ENCODE data around the gene NDST1. TPM values are rescaled to one million over a fixed set of nuclear protein-coding genes. Genes with fewer than 3 reads are reported as not detected.

NDST1 gene
- total RNA-seq, 1 experiment from 2014 or later: 8.4 TPM

DNA sequence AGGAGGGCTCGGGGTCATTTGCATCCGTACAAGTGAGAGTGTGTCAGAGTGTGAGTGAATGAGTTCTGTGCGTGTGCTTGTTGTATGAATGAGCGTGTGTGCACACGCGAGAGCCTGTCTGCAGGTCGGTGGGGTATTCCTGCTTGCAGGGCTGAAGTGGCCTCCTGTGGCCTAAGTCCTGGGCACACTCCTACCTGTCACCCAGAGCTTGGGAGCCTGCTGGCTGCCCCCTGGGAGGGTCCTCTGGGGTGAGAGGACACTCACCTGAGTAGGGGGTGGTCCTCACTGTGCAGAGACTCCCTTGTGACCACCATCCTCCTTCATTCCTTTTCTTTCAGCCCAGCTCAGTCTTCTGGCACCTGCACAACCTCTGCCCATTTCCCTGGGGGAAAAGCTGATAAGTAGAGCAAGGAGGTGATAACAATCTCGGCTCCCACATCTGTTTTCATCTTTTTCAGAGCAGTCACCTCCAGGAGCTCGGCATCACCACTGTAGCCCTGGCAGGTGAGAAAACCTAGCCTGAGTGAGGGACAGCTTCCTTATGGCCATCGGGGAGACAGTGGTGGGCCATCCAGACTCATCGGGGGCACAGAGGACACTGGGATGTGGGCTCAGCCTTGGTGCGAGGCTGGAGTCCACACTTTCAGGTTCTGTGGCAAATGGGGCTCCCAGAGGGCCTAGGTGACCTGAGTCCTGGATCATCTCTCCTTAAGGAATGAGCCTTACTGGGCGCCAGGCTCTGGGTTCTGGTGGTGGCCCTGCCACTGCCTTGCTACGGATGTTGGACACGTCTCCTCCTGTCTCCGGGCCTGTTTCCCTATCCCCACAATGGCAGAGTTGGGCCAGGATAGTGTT lies 93.8 kb downstream of the NDST1 start:
- DNase-seq: no peak
- no peak overlapping the region for H3K27ac ChIP-seq (ENCODE audit: low read length)
- H3K9ac ChIP-seq (ENCODE audit: low read length): no peak overlapping the region
- H3K4me2 ChIP-seq (ENCODE audit: low read depth, low read length, poor library complexity, severe bottlenecking): no peak overlapping the region
- H3K79me2 ChIP-seq (ENCODE audit: low read length): no peaks in the 10 kb centered on the region
- no peaks in the 10 kb centered on the region for H3K36me3 ChIP-seq (ENCODE audit: insufficient read depth, low read length)
- no peaks in the 10 kb centered on the region for H3K27me3 ChIP-seq (ENCODE audit: low read length)
- peaks cover 4% of the 10 kb centered on the region for H3K4me1 ChIP-seq (ENCODE audit: low read length)
- no peaks in the 10 kb centered on the region for H3K9me2 ChIP-seq (replicated peaks; ENCODE audit: insufficient read depth, low read length)
- no peaks in the 10 kb centered on the region for H4K20me1 ChIP-seq (ENCODE audit: insufficient read depth, low read depth, low read length)
- no peak overlapping the region for H2AFZ ChIP-seq (ENCODE audit: low read length)
- no peak overlapping the region for H3K4me3 ChIP-seq (ENCODE audit: low read length)
- no peaks in the 10 kb centered on the region for H3K9me3 ChIP-seq (ENCODE audit: low read length)

DNA sequence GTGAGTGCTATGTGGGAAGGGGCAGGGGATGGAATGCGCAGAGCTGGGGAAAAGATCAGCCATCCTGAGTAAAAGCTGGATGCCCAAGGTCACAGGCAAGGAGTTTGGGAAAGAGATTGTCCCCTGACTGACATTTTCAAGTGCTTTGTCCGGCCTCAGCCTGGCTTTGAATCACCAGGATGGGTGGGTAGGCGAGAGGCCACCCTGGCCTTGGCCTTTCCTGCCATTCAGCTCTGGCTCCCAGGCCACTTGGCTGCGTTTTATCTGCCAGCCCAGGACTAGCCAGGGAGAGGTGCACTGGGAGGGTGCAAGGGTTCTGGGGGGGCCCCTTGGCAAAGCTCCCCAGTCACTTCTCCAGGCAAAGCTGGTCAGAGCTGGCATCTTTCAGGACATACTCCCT lies 95.1 kb downstream of the NDST1 start:
- Histone ChIP-seq H3K9me2 (replicated peaks; ENCODE audit: insufficient read depth, low read length) (no peaks in the 10 kb centered on the region), H3K36me3 (ENCODE audit: insufficient read depth, low read length) (no peaks in the 10 kb centered on the region), H3K9ac (ENCODE audit: low read length) (no peak overlapping the region), H3K79me2 (ENCODE audit: low read length) (no peaks in the 10 kb centered on the region), H4K20me1 (ENCODE audit: insufficient read depth, low read depth, low read length) (no peaks in the 10 kb centered on the region), H3K4me1 (ENCODE audit: low read length) (no peaks in the 10 kb centered on the region), H3K9me3 (ENCODE audit: low read length) (no peaks in the 10 kb centered on the region), H2AFZ (ENCODE audit: low read length) (no peak overlapping the region), H3K4me3 (ENCODE audit: low read length) (no peak overlapping the region), H3K27me3 (ENCODE audit: low read length) (no peaks in the 10 kb centered on the region), H3K27ac (ENCODE audit: low read length) (no peak overlapping the region), H3K4me2 (ENCODE audit: low read depth, low read length, poor library complexity, severe bottlenecking) (no peak overlapping the region)
- DNase-seq: no peak

DNA sequence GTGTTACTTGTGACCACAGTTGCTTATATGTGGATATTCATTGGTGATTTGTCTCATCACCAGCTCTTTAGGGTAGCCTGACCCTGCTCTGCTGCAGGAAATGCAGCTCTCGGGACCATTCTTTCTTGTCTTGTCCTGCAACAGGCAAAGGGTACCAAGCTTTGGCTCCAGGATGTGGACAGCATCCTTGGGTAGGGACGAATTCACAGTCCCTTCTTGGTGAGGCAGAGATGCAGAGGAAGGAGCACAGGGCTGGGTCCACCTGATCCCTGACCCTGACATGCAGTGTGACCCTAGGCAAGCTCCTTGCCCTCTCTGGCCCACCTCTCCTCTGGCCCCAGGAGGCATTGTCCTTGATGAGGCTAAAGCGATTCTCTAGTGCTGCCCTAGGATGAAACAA lies 95.6 kb downstream of the NDST1 start:
- Histone ChIP-seq H3K9me3 (ENCODE audit: low read length) (no peaks in the 10 kb centered on the region), H3K9ac (ENCODE audit: low read length) (no peak overlapping the region), H3K9me2 (replicated peaks; ENCODE audit: insufficient read depth, low read length) (no peaks in the 10 kb centered on the region), H3K36me3 (ENCODE audit: insufficient read depth, low read length) (no peaks in the 10 kb centered on the region), H2AFZ (ENCODE audit: low read length) (no peak overlapping the region), H3K27me3 (ENCODE audit: low read length) (no peaks in the 10 kb centered on the region), H3K27ac (ENCODE audit: low read length) (no peak overlapping the region), H3K4me2 (ENCODE audit: low read depth, low read length, poor library complexity, severe bottlenecking) (no peak overlapping the region), H3K79me2 (ENCODE audit: low read length) (no peaks in the 10 kb centered on the region), H3K4me3 (ENCODE audit: low read length) (no peak overlapping the region), H4K20me1 (ENCODE audit: insufficient read depth, low read depth, low read length) (no peaks in the 10 kb centered on the region), H3K4me1 (ENCODE audit: low read length) (no peaks in the 10 kb centered on the region)
- DNase-seq: no peak

DNA sequence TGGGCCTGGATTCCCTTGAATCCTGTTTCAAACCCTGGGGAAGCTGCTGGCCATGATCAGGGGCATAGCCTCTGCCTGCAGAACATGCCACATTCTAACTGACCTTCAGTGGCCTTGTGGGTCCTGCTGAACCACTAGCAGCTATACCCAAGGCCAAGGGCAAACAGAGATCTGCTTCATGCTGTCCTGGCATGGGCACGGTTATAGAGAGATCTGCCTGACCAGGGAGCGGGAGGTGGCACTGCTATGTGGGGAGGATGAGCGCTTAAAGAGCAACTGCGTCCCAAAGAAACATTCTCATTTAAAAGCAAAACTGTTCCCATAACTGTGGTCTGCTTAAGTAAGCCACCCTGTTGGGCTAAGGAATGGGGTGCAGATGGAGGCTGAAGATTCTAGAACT lies 96.1 kb downstream of the NDST1 start:
- H3K4me1 ChIP-seq (ENCODE audit: low read length): no peaks in the 10 kb centered on the region
- no peak overlapping the region for H3K4me3 ChIP-seq (ENCODE audit: low read length)
- H3K27me3 ChIP-seq (ENCODE audit: low read length): no peaks in the 10 kb centered on the region
- no peak overlapping the region for H3K9ac ChIP-seq (ENCODE audit: low read length)
- H3K36me3 ChIP-seq (ENCODE audit: insufficient read depth, low read length): no peaks in the 10 kb centered on the region
- no peaks in the 10 kb centered on the region for H3K9me3 ChIP-seq (ENCODE audit: low read length)
- no peak for DNase-seq
- no peaks in the 10 kb centered on the region for H3K9me2 ChIP-seq (replicated peaks; ENCODE audit: insufficient read depth, low read length)
- H3K4me2 ChIP-seq (ENCODE audit: low read depth, low read length, poor library complexity, severe bottlenecking): no peak overlapping the region
- H2AFZ ChIP-seq (ENCODE audit: low read length): no peak overlapping the region
- no peaks in the 10 kb centered on the region for H3K79me2 ChIP-seq (ENCODE audit: low read length)
- H3K27ac ChIP-seq (ENCODE audit: low read length): no peak overlapping the region
- H4K20me1 ChIP-seq (ENCODE audit: insufficient read depth, low read depth, low read length): no peaks in the 10 kb centered on the region

DNA sequence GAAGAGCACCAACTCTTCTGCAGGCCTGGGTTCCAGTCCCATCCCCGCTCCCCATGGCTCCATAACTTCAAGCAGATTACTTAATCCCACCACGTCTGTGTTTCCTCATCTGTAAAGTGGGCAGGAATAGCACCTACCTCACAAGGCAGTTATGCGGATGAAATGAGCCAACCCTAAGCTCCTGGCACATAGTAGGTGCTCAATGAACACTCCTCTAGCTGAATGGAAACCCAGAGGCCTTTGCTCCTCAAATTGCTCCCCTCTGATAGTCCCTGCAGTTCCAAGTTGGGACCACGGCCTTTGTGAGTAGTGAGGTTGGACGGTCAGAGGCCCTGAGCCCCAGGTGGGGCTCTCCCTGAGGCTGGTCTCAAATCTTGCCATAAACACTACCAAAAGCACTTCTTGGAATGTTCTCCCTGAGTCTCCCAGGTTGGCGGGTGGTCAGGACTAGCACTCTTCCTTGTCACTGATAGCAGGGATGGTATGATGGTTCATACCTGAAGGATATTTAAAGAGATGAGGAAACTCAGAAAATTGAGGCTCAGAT lies 97.0 kb downstream of the NDST1 start:
- Histone ChIP-seq H2AFZ (ENCODE audit: low read length) (no peak overlapping the region), H3K4me1 (ENCODE audit: low read length) (no peaks in the 10 kb centered on the region)

DNA sequence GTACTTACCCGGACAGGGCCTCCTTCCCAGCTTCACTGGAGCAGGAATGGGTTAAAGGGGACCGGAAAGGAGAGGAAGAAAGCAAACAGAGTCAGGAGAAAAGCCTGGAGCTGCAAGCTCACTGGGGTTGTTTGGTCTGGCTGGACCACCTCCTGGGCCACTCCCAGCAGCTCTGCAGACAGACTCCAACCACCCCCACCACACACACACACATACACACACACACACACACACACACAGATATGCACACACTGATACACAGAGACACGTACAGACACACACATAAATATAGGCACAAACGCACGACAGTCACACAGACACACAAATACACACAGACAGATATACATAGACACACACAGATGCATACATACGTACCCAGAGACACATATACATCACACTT lies 97.6 kb downstream of the NDST1 start:
- no peaks in the 10 kb centered on the region for H3K9me2 ChIP-seq (replicated peaks; ENCODE audit: insufficient read depth, low read length)
- H3K4me3 ChIP-seq (ENCODE audit: low read length): no peak overlapping the region
- no peak overlapping the region for H2AFZ ChIP-seq (ENCODE audit: low read length)
- no peak overlapping the region for H3K27ac ChIP-seq (ENCODE audit: low read length)
- no peaks in the 10 kb centered on the region for H3K79me2 ChIP-seq (ENCODE audit: low read length)
- no peak overlapping the region for H3K4me2 ChIP-seq (ENCODE audit: low read depth, low read length, poor library complexity, severe bottlenecking)
- H3K36me3 ChIP-seq (ENCODE audit: insufficient read depth, low read length): no peaks in the 10 kb centered on the region
- H3K9me3 ChIP-seq (ENCODE audit: low read length): no peaks in the 10 kb centered on the region
- no peaks in the 10 kb centered on the region for H3K4me1 ChIP-seq (ENCODE audit: low read length)
- no peaks in the 10 kb centered on the region for H3K27me3 ChIP-seq (ENCODE audit: low read length)
- H4K20me1 ChIP-seq (ENCODE audit: insufficient read depth, low read depth, low read length): no peaks in the 10 kb centered on the region
- no peak overlapping the region for H3K9ac ChIP-seq (ENCODE audit: low read length)
- DNase-seq: no peak

More for the DNA sequence above, 97.0 kb downstream of the NDST1 start:
- Histone ChIP-seq H3K27me3 (ENCODE audit: low read length) (no peaks in the 10 kb centered on the region), H3K4me2 (ENCODE audit: low read depth, low read length, poor library complexity, severe bottlenecking) (no peak overlapping the region), H3K4me3 (ENCODE audit: low read length) (no peak overlapping the region), H3K9me3 (ENCODE audit: low read length) (no peaks in the 10 kb centered on the region), H3K9me2 (replicated peaks; ENCODE audit: insufficient read depth, low read length) (no peaks in the 10 kb centered on the region), H3K79me2 (ENCODE audit: low read length) (no peaks in the 10 kb centered on the region), H3K9ac (ENCODE audit: low read length) (no peak overlapping the region), H3K27ac (ENCODE audit: low read length) (no peak overlapping the region), H3K36me3 (ENCODE audit: insufficient read depth, low read length) (no peaks in the 10 kb centered on the region), H4K20me1 (ENCODE audit: insufficient read depth, low read depth, low read length) (no peaks in the 10 kb centered on the region)
- no peak for DNase-seq

DNA sequence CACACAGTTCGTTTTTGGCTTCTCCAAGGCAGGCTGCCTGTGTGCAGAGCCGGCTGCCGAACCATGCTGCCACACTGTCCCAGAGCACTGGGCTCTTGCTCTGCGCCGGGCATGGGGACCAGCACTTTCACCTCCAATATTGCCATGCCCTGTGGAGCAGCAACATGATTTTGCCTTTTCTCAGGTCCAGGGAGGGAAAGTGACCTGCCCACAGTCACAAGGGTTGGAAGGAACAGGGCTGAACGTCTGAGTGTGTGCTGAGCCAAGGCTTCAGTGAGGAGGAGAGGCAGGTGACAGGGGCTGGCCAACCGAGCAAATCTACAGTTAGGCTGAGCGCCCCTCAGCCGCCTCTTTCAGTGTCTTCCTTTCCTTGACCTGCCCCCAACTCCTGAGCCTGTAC lies 98.5 kb downstream of the NDST1 start:
- H3K9ac ChIP-seq (ENCODE audit: low read length): no peak overlapping the region

DNA sequence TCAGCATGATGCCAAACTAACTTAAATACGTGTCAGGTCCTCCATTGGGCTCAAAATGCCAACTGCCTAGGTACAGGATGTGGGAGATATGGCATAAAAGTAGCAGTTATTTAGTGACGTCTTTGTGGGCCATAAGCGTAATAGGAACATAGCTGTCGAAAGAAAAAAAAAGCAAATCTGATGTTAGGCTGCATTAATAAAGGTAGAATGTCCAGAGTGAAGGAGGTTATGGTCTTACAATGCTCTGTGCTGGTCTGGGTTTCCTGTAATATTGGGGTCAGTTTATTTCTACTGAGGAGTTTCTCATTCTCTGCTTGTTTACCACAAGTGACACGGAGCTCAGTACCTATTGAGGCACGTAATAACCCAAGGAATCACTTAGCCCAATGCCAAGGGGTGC lies 99.2 kb downstream of the NDST1 start:
- Histone ChIP-seq H3K4me2 (ENCODE audit: low read depth, low read length, poor library complexity, severe bottlenecking) (no peak overlapping the region), H4K20me1 (ENCODE audit: insufficient read depth, low read depth, low read length) (no peaks in the 10 kb centered on the region), H3K36me3 (ENCODE audit: insufficient read depth, low read length) (no peaks in the 10 kb centered on the region), H3K4me1 (ENCODE audit: low read length) (no peaks in the 10 kb centered on the region), H3K79me2 (ENCODE audit: low read length) (no peaks in the 10 kb centered on the region), H3K4me3 (ENCODE audit: low read length) (no peak overlapping the region), H3K9me3 (ENCODE audit: low read length) (no peaks in the 10 kb centered on the region), H2AFZ (ENCODE audit: low read length) (no peak overlapping the region), H3K27ac (ENCODE audit: low read length) (no peak overlapping the region), H3K9me2 (replicated peaks; ENCODE audit: insufficient read depth, low read length) (no peaks in the 10 kb centered on the region), H3K9ac (ENCODE audit: low read length) (no peak overlapping the region), H3K27me3 (ENCODE audit: low read length) (no peaks in the 10 kb centered on the region)
- DNase-seq: no peak

More for the DNA sequence above, 98.5 kb downstream of the NDST1 start:
- no peaks in the 10 kb centered on the region for H3K9me3 ChIP-seq (ENCODE audit: low read length)
- H4K20me1 ChIP-seq (ENCODE audit: insufficient read depth, low read depth, low read length): no peaks in the 10 kb centered on the region
- H3K4me2 ChIP-seq (ENCODE audit: low read depth, low read length, poor library complexity, severe bottlenecking): no peak overlapping the region
- no peaks in the 10 kb centered on the region for H3K27me3 ChIP-seq (ENCODE audit: low read length)
- H3K27ac ChIP-seq (ENCODE audit: low read length): no peak overlapping the region
- H3K9me2 ChIP-seq (replicated peaks; ENCODE audit: insufficient read depth, low read length): no peaks in the 10 kb centered on the region
- no peak overlapping the region for H2AFZ ChIP-seq (ENCODE audit: low read length)
- DNase-seq: no peak
- H3K79me2 ChIP-seq (ENCODE audit: low read length): no peaks in the 10 kb centered on the region
- no peak overlapping the region for H3K4me3 ChIP-seq (ENCODE audit: low read length)
- no peaks in the 10 kb centered on the region for H3K36me3 ChIP-seq (ENCODE audit: insufficient read depth, low read length)
- no peaks in the 10 kb centered on the region for H3K4me1 ChIP-seq (ENCODE audit: low read length)

All from Karpas-422 (cell line).